Measurements from ENCODE around the gene SNED1. TPM values are rescaled to one million over a fixed set of nuclear protein-coding genes. Genes with fewer than 3 reads are reported as not detected.

SNED1 gene
- total RNA-seq, 1 donor from 2014 or later = 6.1 TPM

DNA sequence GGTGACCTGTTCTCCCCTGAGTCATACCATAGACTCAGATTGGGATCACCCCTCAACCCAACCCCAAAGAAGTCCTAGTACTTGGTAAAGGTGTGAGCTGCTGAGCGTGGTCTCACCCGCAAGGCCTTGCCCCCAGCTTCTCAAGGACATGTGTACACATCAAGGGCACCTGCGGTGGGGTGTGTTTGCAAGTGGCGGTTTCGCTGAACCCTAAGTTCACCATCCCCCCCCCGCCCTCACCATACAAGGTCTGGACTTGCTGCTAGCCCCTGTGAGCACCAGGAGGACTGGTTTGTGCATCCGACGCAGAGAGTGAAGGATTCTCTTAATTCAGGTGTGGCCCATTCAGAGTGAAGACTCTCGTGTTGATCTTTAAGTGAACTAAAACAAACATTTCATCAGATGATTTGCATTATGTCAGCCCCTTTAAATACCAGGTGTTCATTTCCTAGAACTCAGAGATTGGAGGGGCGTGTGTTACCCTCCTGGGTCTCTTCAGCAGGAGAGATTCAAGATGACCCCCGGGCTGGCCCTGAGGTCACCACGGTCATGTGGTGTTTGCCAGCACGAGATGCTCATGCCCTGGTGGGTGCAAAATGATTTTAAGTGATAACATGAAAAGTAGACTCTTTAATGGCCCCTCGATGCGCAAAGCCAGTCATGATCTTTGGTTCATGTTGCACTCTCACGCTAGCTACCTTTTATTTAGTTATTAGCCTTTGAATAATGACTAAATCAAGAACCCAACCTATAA lies 75.8 kb downstream of the SNED1 start:
- intact Hi-C loops (cut with micrococcal nuclease) = no loop called here
- H3K27ac ChIP-seq (replicated peaks) = no peak overlapping the region
- H3K9me3 ChIP-seq (replicated peaks) = no peaks in the 10 kb centered on the region
- no peaks in the 10 kb centered on the region for H3K27me3 ChIP-seq (ENCODE audit: low read depth)
- no peak overlapping the region for H3K4me3 ChIP-seq
- TF ChIP-seq, protein P1, sequence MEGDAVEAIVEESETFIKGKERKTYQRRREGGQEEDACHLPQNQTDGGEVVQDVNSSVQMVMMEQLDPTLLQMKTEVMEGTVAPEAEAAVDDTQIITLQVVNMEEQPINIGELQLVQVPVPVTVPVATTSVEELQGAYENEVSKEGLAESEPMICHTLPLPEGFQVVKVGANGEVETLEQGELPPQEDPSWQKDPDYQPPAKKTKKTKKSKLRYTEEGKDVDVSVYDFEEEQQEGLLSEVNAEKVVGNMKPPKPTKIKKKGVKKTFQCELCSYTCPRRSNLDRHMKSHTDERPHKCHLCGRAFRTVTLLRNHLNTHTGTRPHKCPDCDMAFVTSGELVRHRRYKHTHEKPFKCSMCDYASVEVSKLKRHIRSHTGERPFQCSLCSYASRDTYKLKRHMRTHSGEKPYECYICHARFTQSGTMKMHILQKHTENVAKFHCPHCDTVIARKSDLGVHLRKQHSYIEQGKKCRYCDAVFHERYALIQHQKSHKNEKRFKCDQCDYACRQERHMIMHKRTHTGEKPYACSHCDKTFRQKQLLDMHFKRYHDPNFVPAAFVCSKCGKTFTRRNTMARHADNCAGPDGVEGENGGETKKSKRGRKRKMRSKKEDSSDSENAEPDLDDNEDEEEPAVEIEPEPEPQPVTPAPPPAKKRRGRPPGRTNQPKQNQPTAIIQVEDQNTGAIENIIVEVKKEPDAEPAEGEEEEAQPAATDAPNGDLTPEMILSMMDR (IDR thresholded peaks at IDR 0.05; ENCODE audit: borderline replicate concordance) = no peak
- no peaks in the 10 kb centered on the region for H3K4me1 ChIP-seq
- DNase-seq = no peak
- peaks cover 64% of the 10 kb centered on the region for H3K36me3 ChIP-seq

DNA sequence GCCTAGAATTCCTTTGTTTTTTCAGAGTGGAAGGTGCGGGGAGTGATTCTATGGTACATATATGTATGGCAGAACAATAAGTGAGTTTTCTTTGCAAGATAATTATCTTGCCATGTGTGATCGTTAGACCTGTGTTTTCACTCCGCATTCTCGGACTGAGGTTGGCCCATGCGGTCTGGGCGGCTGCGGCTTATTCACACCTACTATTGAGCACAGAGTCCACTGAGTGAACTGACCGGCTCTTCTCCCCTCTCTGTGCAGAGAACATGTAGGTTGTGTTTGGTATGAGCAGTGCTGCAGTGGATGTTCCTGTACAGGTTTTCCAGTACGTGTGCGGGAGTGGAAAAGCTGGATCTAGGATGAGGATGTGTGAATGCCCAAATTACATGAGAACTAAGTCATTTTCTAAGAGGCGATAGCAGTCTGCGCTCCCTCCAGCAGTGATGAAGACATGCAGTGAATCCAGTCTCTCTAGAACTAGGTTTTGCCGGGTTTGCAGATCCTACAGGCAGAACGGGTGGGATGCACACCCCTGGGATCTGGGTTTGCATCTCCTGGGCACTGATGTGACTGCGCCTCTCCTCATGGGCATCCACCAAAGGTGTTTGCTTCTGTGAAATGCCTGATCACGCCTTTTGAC lies 76.6 kb downstream of the SNED1 start:
- TF ChIP-seq, protein P1 (IDR thresholded peaks at IDR 0.05; ENCODE audit: borderline replicate concordance) = no peak
- peaks cover 58% of the 10 kb centered on the region for H3K36me3 ChIP-seq
- H3K4me1 ChIP-seq = no peaks in the 10 kb centered on the region
- no peaks in the 10 kb centered on the region for H3K9me3 ChIP-seq (replicated peaks)
- no peaks in the 10 kb centered on the region for H3K27me3 ChIP-seq (ENCODE audit: low read depth)
- H3K4me3 ChIP-seq = no peak overlapping the region
- no peak for DNase-seq
- intact Hi-C loops (cut with micrococcal nuclease) = no loop called here
- H3K27ac ChIP-seq (replicated peaks) = no peak overlapping the region

DNA sequence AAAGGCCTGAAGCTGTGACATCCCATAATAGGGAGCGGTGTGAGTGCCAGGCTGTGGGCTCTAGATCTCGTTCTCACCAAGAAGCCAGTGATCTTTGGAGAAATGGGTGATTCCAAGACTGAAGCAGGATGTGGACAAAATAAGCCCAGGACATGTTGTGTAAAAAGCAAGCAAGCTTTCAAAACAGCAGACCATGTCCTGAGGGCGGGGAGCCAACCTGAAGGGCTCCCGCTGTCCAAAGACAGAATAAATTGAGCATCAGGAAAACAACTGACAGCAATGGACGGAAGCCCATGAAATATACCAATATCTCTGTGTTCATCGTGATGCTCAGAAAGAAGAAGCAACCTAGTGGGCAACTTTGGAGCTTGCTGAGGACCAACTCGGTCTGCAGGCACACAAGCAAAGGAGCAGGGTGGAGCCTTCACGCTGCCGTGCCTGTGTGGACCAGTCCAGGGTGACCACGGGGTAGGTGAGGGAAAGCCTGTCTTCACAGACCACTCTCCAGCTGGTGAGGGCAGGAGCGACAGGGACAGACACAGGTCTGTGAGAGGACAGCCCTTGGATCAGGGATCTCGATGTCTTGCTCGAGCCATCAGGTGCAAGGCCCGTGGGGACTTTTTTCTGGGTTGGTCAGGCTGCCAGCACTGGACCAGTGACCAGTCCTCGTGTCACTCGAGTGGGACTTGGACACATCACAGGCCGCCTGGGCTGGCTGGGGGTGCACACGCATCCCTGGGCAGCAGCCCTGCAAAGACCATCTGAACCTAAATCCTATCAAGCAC lies 82.2 kb downstream of the SNED1 start:
- intact Hi-C loops (cut with micrococcal nuclease) = no loop called here
- Histone ChIP-seq H3K27ac (replicated peaks) (no peak overlapping the region), H3K27me3 (ENCODE audit: low read depth) (no peaks in the 10 kb centered on the region), H3K9me3 (replicated peaks) (no peaks in the 10 kb centered on the region), H3K36me3 (peaks cover 15% of the 10 kb centered on the region), H3K4me1 (peaks cover 10% of the 10 kb centered on the region), H3K4me3 (no peak overlapping the region)
- TF ChIP-seq, protein P1 (IDR thresholded peaks at IDR 0.05; ENCODE audit: borderline replicate concordance) = no peak
- no peak for DNase-seq

GRCh38 chr2:241081190-241081642 lies 82.8 kb downstream of the SNED1 start:
- no peak for DNase-seq
- Histone ChIP-seq H3K9me3 (replicated peaks) (no peaks in the 10 kb centered on the region), H3K27me3 (ENCODE audit: low read depth) (no peaks in the 10 kb centered on the region), H3K36me3 (peaks cover 16% of the 10 kb centered on the region), H3K27ac (replicated peaks) (no peak overlapping the region), H3K4me3 (no peak overlapping the region), H3K4me1 (peaks cover 10% of the 10 kb centered on the region)
- intact Hi-C loops (cut with micrococcal nuclease) = no loop called here
- TF ChIP-seq, protein P1 (IDR thresholded peaks at IDR 0.05; ENCODE audit: borderline replicate concordance) = no peak

GRCh38 chr2:241081643-241082340 lies 83.4 kb downstream of the SNED1 start:
- Histone ChIP-seq H3K4me3 (no peak overlapping the region), H3K4me1 (peaks cover 10% of the 10 kb centered on the region), H3K27ac (replicated peaks) (no peak overlapping the region), H3K36me3 (peaks cover 22% of the 10 kb centered on the region), H3K9me3 (replicated peaks) (no peaks in the 10 kb centered on the region), H3K27me3 (ENCODE audit: low read depth) (no peaks in the 10 kb centered on the region)
- intact Hi-C loops (cut with micrococcal nuclease) = no loop called here
- no peak for DNase-seq
- TF ChIP-seq, protein P1 (IDR thresholded peaks at IDR 0.05; ENCODE audit: borderline replicate concordance) = no peak

Measured in left ventricle myocardium inferior (tissue), 1 donor.